OCI-LY3 (cell line): ENCODE data around the gene SPOUT1.

Experiments used
- EZH2phosphoT487 ChIP-seq: fragments of 200-600 bp; shearing (Covaris generic); IDR thresholded peaks from 2 replicates; pipeline ENCODE4 v1.6.1; 2018; ENCODE audit warnings: antibody characterized with exemption, mixed run types, low read depth
- TF ChIP-seq, protein P1 (sequence below): fragments of 200-600, 300-600 bp; sonication (generic); IDR thresholded peaks from 2 replicates; pipeline ENCODE4 v1.5.1; 2014; ENCODE audit warnings: antibody characterized with exemption, low read length, low read depth

DNA sequence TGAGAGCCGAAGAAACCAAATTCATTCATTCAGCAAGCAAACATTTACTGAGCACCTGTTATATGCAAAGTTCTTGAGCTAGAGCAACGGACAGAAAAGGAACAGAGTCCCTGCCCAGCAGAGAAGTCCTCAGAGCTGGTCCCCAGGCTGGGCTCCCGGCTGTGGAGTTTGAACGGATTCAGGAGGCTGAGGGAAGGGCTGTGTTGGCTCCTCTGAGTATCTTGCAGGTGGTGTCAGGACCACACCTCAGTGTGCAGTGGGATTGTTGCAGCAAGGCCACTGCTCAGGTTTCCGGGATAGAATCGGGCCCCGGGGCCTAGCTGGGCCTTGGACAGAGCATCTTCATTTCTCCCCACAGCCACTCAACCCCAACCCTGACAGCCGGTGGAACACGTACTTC is 37.5 kb downstream of the SPOUT1 start:
- TF ChIP-seq EZH2phosphoT487, result no peak
- TF ChIP-seq, protein P1, sequence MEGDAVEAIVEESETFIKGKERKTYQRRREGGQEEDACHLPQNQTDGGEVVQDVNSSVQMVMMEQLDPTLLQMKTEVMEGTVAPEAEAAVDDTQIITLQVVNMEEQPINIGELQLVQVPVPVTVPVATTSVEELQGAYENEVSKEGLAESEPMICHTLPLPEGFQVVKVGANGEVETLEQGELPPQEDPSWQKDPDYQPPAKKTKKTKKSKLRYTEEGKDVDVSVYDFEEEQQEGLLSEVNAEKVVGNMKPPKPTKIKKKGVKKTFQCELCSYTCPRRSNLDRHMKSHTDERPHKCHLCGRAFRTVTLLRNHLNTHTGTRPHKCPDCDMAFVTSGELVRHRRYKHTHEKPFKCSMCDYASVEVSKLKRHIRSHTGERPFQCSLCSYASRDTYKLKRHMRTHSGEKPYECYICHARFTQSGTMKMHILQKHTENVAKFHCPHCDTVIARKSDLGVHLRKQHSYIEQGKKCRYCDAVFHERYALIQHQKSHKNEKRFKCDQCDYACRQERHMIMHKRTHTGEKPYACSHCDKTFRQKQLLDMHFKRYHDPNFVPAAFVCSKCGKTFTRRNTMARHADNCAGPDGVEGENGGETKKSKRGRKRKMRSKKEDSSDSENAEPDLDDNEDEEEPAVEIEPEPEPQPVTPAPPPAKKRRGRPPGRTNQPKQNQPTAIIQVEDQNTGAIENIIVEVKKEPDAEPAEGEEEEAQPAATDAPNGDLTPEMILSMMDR, result no peak
